GM23338 (cell line): ENCODE results near the gene CHAT. TPM values are rescaled to one million over a fixed set of nuclear protein-coding genes. Genes with fewer than 3 reads are reported as not detected.

ENCODE experiments used
- ATAC-seq: fragments of 200-7000 bp; cut with Tn5 transposase; 3 replicates; pipeline ENCODE4 v1.9.1; 2020
- DNase-seq: peaks from one replicate; pipeline ENCODE4 v3.0.0-alpha.2; 2015; ENCODE audit warnings: low spot score
- H2AFZ ChIP-seq: fragments of 200-600 bp; sonication (generic); 2 replicates; pipeline ENCODE4 v1.8.0; 2016; ENCODE audit warnings: antibody characterized with exemption, mild to moderate bottlenecking, moderate library complexity
- H3F3A ChIP-seq: fragments of 200-600 bp; sonication (generic); replicated peaks from 2 replicates; pipeline ENCODE4 v1.8.0; 2017; ENCODE audit warnings: antibody characterized with exemption, mixed run types, low read depth
- H3K27ac ChIP-seq: fragments of 200-600 bp; sonication (generic); 2 replicates; pipeline ENCODE4 v1.6.1; 2016; ENCODE audit warnings: low read depth
- H3K27me3 ChIP-seq: fragments of 200-600 bp; sonication (generic); 2 replicates; pipeline ENCODE4 v1.8.0; 2016; ENCODE audit warnings: mild to moderate bottlenecking, mixed run types, moderate library complexity; ENCODE audit not compliant: insufficient read depth
- H3K36me3 ChIP-seq: fragments of 200-600 bp; sonication (generic); 2 replicates; pipeline ENCODE4 v1.8.0; 2016; ENCODE audit warnings: mild to moderate bottlenecking; ENCODE audit not compliant: insufficient read depth
- H3K4me1 ChIP-seq: fragments of 200-600 bp; sonication (generic); 2 replicates; pipeline ENCODE4 v1.8.0; 2016; ENCODE audit warnings: mild to moderate bottlenecking, moderate library complexity; ENCODE audit not compliant: insufficient read depth
- H3K4me2 ChIP-seq: fragments of 200-600 bp; sonication (generic); 2 replicates; pipeline ENCODE4 v1.7.1; 2017; ENCODE audit warnings: mixed run types
- H3K4me3 ChIP-seq: fragments of 200-600 bp; sonication (generic); 2 replicates; pipeline ENCODE4 v1.6.1; 2016; ENCODE audit warnings: mixed run types
- H3K79me2 ChIP-seq: fragments of 200-600 bp; sonication (generic); replicated peaks from 2 replicates; pipeline ENCODE4 v1.8.0; 2017; ENCODE audit warnings: mild to moderate bottlenecking; ENCODE audit not compliant: insufficient read depth
- H3K9me2 ChIP-seq: fragments of 200-600 bp; sonication (generic); 2 replicates; pipeline ENCODE4 v1.8.0; 2017; ENCODE audit not compliant: insufficient read depth
- H4K20me1 ChIP-seq: fragments of 200-600 bp; sonication (generic); replicated peaks from 2 replicates; pipeline ENCODE4 v1.8.0; 2017; ENCODE audit warnings: mild to moderate bottlenecking; ENCODE audit not compliant: insufficient read depth
- H3K27ac Mint-ChIP-seq: 2 replicates; pipeline ENCODE4 v1.8.0; 2020; ENCODE audit warnings: inconsistent platforms, mild to moderate bottlenecking, moderate library complexity, mixed read lengths
- H3K27me3 Mint-ChIP-seq: 3 replicates; pipeline ENCODE4 v1.8.0; 2022; ENCODE audit warnings: low read depth, mild to moderate bottlenecking, moderate library complexity, mixed read lengths, inconsistent platforms; ENCODE audit not compliant: insufficient read depth, poor library complexity
- H3K36me3 Mint-ChIP-seq: 3 replicates; pipeline ENCODE4 v1.8.0; 2021; ENCODE audit warnings: low read depth, mild to moderate bottlenecking, inconsistent platforms, moderate library complexity, mixed read lengths
- H3K4me1 Mint-ChIP-seq: 3 replicates; pipeline ENCODE4 v1.8.0; 2020; ENCODE audit warnings: mild to moderate bottlenecking, inconsistent platforms, mixed read lengths
- H3K4me3 Mint-ChIP-seq: 3 replicates; pipeline ENCODE4 v1.8.0; 2021; ENCODE audit warnings: moderate library complexity, mild to moderate bottlenecking, inconsistent platforms, mixed read lengths
- H3K9me3 Mint-ChIP-seq: 3 replicates; pipeline ENCODE4 v1.8.0; 2020; ENCODE audit warnings: moderate library complexity, mild to moderate bottlenecking, inconsistent platforms, mixed read lengths
- CREB1 ChIP-seq: fragments of 250-450 bp; sonication (Bioruptor Pico); IDR thresholded peaks from 2 replicates; pipeline ENCODE4 v1.5.0; 2020; ENCODE audit warnings: low read depth, mild to moderate bottlenecking, moderate library complexity
- EZH2 ChIP-seq: fragments of 200-600 bp; sonication (generic); IDR thresholded peaks from one replicate; pipeline ENCODE4 v1.8.0; 2017; ENCODE audit warnings: antibody characterized with exemption, mild to moderate bottlenecking, low read depth; ENCODE audit not compliant: unreplicated experiment
- EZH2phosphoT487 ChIP-seq: fragments of 200-600 bp; sonication (generic); IDR thresholded peaks from one replicate; pipeline ENCODE4 v1.8.1; 2018; ENCODE audit warnings: antibody characterized with exemption; ENCODE audit not compliant: unreplicated experiment
- JUNB ChIP-seq: IDR thresholded peaks from one replicate; pipeline ENCODE4 v1.6.1; 2016; ENCODE audit warnings: antibody characterized with exemption; ENCODE audit not compliant: unreplicated experiment
- ZNF114 ChIP-seq: fragments of 250-450 bp; sonication (Bioruptor Pico); IDR thresholded peaks from 2 replicates; pipeline ENCODE4 v1.5.0; 2020; ENCODE audit warnings: mild to moderate bottlenecking, moderate library complexity
- ZNF331 ChIP-seq: fragments of 250-450 bp; sonication (Bioruptor Pico); IDR thresholded peaks from 2 replicates; pipeline ENCODE4 v1.5.0; 2020; ENCODE audit warnings: low read depth, mild to moderate bottlenecking, moderate library complexity
- polyA plus RNA-seq: library from polyadenylated mRNA; unstranded; fragments of >200 nt; fragmentation: Nextera tagmentation; extraction: Ambion mirVana; gene quantifications from 2 replicates; pipeline ENCODE4 v1.2.1, GENCODE V29; 2016
- total RNA-seq: library from RNA; depleted of rRNA; stranded (reverse); fragments of >200 nt; shearing (Covaris generic); gene quantifications from 2 replicates; pipeline ENCODE4 v1.2.3, GENCODE V29; 2014
- TF ChIP-seq, protein P1 (sequence below): IDR thresholded peaks from one replicate; pipeline ENCODE4 v1.6.1; 2018; ENCODE audit warnings: antibody characterized with exemption; ENCODE audit not compliant: unreplicated experiment
- TF ChIP-seq, protein P2 (sequence below), 2 experiments: fragments of 200-600 bp in 1 of 2; sonication (generic) in 1 of 2; conservative IDR thresholded peaks; 2 replicates each; pipeline versions ENCODE4 v1.5.1 to v1.6.1; 2016 to 2017; ENCODE audit warnings: antibody characterized with exemption in 2 of 2, low read depth in 2 of 2, mild to moderate bottlenecking in 2 of 2, moderate library complexity in 1 of 2

CHAT gene
- total and polyA plus RNA-seq, 2 experiments from 2014 or later: not detected

DNA sequence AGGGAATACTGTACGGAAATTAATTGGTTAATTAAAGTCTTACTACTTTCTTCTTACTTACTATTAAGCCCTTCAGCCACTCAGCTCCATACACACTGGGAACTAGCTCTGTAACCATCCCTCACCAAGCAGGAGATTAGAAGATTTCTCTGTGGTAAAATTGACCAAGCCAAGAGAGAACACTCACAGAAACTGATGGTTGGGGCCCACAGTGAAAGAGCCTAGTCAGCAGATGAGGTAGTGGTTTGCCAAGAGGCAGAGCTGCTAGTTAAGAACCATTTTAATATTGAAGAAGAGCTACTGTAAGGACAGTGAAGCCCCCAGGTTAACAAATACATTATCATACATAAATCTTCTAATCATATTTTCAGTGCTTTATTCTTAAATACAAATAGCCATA, 43.8 kb downstream of the CHAT start:
- Histone ChIP-seq H3K4me2 (no peak overlapping the region), H3K79me2 (no peaks in the 10 kb centered on the region), H2AFZ (no peak overlapping the region), H4K20me1 (no peaks in the 10 kb centered on the region; the same call in 1 of the 2 replicates), H3K4me3 (no peak overlapping the region), H3K27me3 (no peaks in the 10 kb centered on the region), H3K27ac (no peak overlapping the region), H3K9me2 (no peaks in the 10 kb centered on the region), H3K36me3 (peaks cover 8% of the 10 kb centered on the region; the same call in 1 of the 2 replicates), H3F3A (no peaks in the 10 kb centered on the region), H3K4me1 (no peaks in the 10 kb centered on the region; the same call in 1 of the 2 replicates)
- Mint-ChIP-seq H3K4me1 (peaks cover 7% of the 10 kb centered on the region; the same call in 2 of the 3 replicates), H3K27ac (no peak overlapping the region), H3K4me3 (no peak overlapping the region), H3K9me3 (peaks cover 16% of the 10 kb centered on the region), H3K27me3 (peaks cover 10% of the 10 kb centered on the region), H3K36me3 (peaks cover 8% of the 10 kb centered on the region; the same call in 1 of the 3 replicates)
- no peak for ATAC-seq
- DNase-seq: no peak
- TF ChIP-seq CREB1 (no peak), EZH2phosphoT487 (no peak), ZNF114 (CRISPR knock-in tag) (no peak)

DNA sequence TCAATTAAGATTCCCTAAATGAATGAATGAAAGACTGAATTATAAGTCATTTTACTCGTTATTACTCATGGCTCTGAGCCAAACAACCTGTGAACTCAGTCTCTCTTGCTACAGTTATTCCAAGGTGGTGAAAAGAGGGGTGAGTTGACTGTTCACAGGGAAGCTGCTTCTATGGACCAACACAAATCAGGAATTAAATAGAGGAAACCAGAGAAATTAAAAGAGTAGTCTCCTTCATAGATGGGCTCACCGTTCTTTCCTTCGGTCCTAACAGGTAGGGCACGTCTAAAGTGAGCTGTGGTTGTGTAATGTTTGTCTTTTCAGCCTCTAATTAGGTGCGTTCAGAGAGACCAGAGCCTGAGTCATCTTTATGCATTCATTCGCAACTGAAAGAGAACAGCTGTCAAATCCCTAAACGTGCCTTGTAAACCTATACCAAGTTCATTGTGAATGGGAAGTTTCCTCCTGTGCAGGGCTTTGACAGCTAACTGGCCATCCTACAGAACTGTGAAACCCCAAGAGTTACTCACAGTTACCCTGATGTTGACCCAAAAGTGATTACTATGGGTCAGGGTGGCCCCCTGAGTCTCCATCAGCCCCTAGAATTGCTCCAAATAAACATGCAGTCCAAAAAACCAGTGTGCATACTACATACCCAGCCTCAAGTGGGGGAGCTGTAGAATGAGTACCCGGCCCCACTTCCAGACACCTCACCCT, 47.5 kb downstream of the CHAT start:
- H3K36me3 Mint-ChIP-seq: peaks cover 8% of the 10 kb centered on the region; the same call in 1 of the 3 replicates
- no peak overlapping the region for H3K27ac Mint-ChIP-seq
- Histone ChIP-seq H2AFZ (no peak overlapping the region), H3F3A (no peaks in the 10 kb centered on the region), H4K20me1 (no peaks in the 10 kb centered on the region; the same call in 1 of the 2 replicates), H3K27ac (no peak overlapping the region), H3K27me3 (no peaks in the 10 kb centered on the region), H3K4me1 (no peaks in the 10 kb centered on the region; the same call in 1 of the 2 replicates), H3K4me2 (0 out of 2 replicates have a peak overlapping the region, but pooled peaks have one; percentile 29), H3K4me3 (no peak overlapping the region), H3K9me2 (no peaks in the 10 kb centered on the region), H3K36me3 (peaks cover 8% of the 10 kb centered on the region; the same call in 1 of the 2 replicates), H3K79me2 (no peaks in the 10 kb centered on the region)
- peaks cover 16% of the 10 kb centered on the region for H3K9me3 Mint-ChIP-seq
- ATAC-seq (no peak), DNase-seq (no peak)
- peaks cover 10% of the 10 kb centered on the region for H3K27me3 Mint-ChIP-seq
- peaks cover 7% of the 10 kb centered on the region; the same call in 2 of the 3 replicates for H3K4me1 Mint-ChIP-seq
- TF ChIP-seq ZNF331 (CRISPR knock-in tag) (no peak), ZNF114 (CRISPR knock-in tag) (no peak), CREB1 (no peak)
- no peak overlapping the region for H3K4me3 Mint-ChIP-seq

DNA sequence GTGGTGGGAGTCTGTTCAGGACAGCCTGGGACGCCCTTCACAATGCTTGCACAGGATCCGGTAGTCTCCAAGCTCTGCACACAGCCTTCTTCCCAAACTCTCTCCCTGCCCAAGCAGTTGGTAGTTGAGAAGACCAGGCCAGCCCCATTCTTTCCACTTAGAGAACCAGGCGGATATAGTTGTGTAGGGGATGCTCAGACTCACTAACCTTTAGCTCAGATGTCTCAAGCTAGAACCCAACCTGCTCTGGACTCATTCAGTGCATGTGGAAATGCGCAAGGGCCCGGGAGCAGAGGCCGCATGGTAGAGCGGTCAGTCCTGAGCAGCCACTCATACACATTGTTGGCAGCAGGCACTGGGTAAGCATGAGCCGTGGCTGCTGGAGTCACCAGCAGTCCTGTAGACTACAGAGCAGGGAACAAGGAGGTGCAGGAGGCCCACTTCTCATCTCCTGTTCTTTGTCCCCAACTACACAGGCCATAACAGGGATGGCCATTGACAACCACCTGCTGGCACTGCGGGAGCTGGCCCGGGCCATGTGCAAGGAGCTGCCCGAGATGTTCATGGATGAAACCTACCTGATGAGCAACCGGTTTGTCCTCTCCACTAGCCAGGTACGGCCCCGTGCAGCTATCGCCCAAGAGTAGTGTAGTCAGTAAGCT, 48.5 kb downstream of the CHAT start:
- Histone ChIP-seq H3K27me3 (no peaks in the 10 kb centered on the region), H3K4me3 (no peak overlapping the region), H4K20me1 (no peaks in the 10 kb centered on the region; the same call in 1 of the 2 replicates), H3K4me1 (no peaks in the 10 kb centered on the region; the same call in 1 of the 2 replicates), H3K79me2 (no peaks in the 10 kb centered on the region), H3K27ac (no peak overlapping the region), H3F3A (no peaks in the 10 kb centered on the region), H2AFZ (no peak overlapping the region), H3K36me3 (peaks cover 8% of the 10 kb centered on the region; the same call in 1 of the 2 replicates), H3K9me2 (no peaks in the 10 kb centered on the region), H3K4me2 (no peak overlapping the region)
- DNase-seq (no peak), ATAC-seq (no peak)
- Mint-ChIP-seq H3K27ac (no peak overlapping the region), H3K36me3 (peaks cover 8% of the 10 kb centered on the region; the same call in 1 of the 3 replicates), H3K27me3 (peaks cover 7% of the 10 kb centered on the region), H3K9me3 (peaks cover 16% of the 10 kb centered on the region), H3K4me1 (peaks cover 7% of the 10 kb centered on the region; the same call in 2 of the 3 replicates), H3K4me3 (no peak overlapping the region)
- TF ChIP-seq JUNB (no peak), EZH2phosphoT487 (no peak), ZNF114 (CRISPR knock-in tag) (no peak), ZNF331 (CRISPR knock-in tag) (no peak), EZH2 (no peak)
- TF ChIP-seq, protein P1, sequence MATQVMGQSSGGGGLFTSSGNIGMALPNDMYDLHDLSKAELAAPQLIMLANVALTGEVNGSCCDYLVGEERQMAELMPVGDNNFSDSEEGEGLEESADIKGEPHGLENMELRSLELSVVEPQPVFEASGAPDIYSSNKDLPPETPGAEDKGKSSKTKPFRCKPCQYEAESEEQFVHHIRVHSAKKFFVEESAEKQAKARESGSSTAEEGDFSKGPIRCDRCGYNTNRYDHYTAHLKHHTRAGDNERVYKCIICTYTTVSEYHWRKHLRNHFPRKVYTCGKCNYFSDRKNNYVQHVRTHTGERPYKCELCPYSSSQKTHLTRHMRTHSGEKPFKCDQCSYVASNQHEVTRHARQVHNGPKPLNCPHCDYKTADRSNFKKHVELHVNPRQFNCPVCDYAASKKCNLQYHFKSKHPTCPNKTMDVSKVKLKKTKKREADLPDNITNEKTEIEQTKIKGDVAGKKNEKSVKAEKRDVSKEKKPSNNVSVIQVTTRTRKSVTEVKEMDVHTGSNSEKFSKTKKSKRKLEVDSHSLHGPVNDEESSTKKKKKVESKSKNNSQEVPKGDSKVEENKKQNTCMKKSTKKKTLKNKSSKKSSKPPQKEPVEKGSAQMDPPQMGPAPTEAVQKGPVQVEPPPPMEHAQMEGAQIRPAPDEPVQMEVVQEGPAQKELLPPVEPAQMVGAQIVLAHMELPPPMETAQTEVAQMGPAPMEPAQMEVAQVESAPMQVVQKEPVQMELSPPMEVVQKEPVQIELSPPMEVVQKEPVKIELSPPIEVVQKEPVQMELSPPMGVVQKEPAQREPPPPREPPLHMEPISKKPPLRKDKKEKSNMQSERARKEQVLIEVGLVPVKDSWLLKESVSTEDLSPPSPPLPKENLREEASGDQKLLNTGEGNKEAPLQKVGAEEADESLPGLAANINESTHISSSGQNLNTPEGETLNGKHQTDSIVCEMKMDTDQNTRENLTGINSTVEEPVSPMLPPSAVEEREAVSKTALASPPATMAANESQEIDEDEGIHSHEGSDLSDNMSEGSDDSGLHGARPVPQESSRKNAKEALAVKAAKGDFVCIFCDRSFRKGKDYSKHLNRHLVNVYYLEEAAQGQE: no peak
- TF ChIP-seq, protein P2, sequence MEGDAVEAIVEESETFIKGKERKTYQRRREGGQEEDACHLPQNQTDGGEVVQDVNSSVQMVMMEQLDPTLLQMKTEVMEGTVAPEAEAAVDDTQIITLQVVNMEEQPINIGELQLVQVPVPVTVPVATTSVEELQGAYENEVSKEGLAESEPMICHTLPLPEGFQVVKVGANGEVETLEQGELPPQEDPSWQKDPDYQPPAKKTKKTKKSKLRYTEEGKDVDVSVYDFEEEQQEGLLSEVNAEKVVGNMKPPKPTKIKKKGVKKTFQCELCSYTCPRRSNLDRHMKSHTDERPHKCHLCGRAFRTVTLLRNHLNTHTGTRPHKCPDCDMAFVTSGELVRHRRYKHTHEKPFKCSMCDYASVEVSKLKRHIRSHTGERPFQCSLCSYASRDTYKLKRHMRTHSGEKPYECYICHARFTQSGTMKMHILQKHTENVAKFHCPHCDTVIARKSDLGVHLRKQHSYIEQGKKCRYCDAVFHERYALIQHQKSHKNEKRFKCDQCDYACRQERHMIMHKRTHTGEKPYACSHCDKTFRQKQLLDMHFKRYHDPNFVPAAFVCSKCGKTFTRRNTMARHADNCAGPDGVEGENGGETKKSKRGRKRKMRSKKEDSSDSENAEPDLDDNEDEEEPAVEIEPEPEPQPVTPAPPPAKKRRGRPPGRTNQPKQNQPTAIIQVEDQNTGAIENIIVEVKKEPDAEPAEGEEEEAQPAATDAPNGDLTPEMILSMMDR (conservative IDR thresholded peaks at IDR 0.05; ENCODE audit: low read depth in 2 of 2): no peak
